Stimulated activated naive CD8-positive, alpha-beta T cell treated with anti-CD3 and anti-CD28 coated beads, Interleukin-15, Interleukin-2, amounts not matched to agents 100 ng/mL and 50 ng/mL, for 24 hours (primary cell): Measurements from ENCODE around the gene MATN3.
A peak's percentile ranks its signal among the peaks of the same experiment; 100 is the strongest.
"Not testable (repeated sequence)": the region's sequence is repeated elsewhere in the genome, so short reads cannot be mapped to it uniquely, and the experiment has no call there.

Source experiments
- H3K27ac Mint-ChIP-seq: one replicate; pipeline ENCODE4 v1.8.0; 2021; ENCODE audit warnings: mild to moderate bottlenecking, mixed read lengths
- H3K27me3 Mint-ChIP-seq: one replicate; pipeline ENCODE4 v1.8.0; 2021; ENCODE audit warnings: mixed read lengths
- H3K36me3 Mint-ChIP-seq: one replicate; pipeline ENCODE4 v1.8.0; 2021; ENCODE audit warnings: low read depth, mixed read lengths
- H3K4me1 Mint-ChIP-seq: one replicate; pipeline ENCODE4 v1.8.0; 2021; ENCODE audit warnings: low read depth, mixed read lengths
- H3K4me3 Mint-ChIP-seq: one replicate; pipeline ENCODE4 v1.8.0; 2021; ENCODE audit warnings: mild to moderate bottlenecking, mixed read lengths
- H3K9me3 Mint-ChIP-seq: one replicate; pipeline ENCODE4 v1.8.0; 2021; ENCODE audit warnings: mixed read lengths

The MATN3 gene

DNA sequence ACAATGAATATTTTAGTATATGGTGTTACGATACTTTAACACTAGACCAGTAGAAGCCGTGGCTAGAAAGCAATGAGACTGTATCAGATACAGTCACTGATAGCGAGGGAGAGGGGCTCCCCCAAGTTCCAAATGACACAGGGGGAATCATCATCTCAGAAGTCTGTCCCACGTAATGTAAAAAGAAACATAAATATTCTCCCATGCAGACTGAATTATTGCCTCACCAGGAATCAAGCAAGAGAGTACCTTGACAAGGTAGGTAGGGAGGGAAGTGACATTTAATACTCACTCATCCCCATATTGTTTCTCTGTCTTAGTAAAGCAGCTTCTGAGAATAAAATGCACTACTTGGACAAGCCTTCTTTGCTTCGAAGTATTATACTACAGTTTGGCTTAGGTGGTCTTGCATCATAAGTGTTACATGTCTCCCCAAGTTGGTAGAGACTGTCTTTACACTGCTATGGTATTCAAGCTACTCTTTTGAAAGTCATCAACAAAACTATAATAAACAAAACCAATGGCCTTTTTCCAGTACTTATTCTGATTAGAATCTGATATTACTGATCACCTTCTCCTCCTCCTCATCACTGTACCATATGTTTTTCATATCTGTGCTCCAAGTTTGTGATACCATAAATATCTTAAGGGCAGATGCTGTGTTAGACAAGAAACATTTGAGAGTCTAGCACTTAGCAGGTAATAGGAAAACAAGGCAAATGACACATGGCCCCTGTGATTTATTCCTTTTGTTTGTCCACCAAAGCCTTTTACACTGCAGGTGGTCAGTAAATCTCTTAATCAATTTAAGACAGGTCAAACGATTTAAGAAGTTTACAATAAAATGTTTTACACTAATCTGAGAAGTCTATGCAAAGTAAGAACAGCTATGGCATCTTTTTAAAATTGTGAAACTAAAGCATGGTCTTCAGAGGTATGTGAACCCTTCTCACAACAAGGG lies 36.3 kb upstream of the MATN3 start:
- Mint-ChIP-seq H3K27ac (no peak overlapping the region), H3K4me1 (peaks cover 29% of the 10 kb centered on the region), H3K27me3 (no peaks in the 10 kb centered on the region), H3K9me3 (no peaks in the 10 kb centered on the region), H3K36me3 (peaks cover 4% of the 10 kb centered on the region), H3K4me3 (no peak overlapping the region)

DNA sequence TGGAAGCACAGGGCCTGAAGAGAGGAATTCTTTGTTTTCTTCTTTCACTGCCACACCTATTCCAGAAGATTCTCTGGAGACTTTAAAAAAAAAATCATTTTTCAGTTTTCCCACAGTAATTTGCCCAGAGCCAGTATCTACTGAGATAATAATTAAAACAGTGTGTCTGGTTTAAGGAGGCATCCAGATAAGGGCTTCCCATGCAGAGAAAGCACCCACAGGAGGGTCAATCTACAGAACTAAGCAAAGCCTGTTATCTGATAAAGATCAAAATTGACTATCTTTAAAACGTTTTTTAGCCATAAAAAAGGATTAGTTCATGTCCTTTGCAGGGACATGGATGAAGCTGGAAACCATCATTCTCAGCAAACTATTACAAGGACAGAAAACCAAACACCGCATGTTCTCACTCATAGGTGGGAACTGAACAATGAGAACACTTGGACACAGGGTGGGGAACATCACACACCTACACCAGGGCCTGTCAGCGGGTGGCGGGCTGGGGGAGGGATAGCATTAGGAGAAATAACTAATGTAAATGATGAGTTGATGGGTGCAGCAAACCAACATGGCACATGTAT lies 33.3 kb upstream of the MATN3 start:
- peaks cover 38% of the 10 kb centered on the region for H3K4me1 Mint-ChIP-seq
- H3K36me3 Mint-ChIP-seq, H3K27me3 Mint-ChIP-seq, H3K4me3 Mint-ChIP-seq, H3K27ac Mint-ChIP-seq, H3K9me3 Mint-ChIP-seq: not testable (repeated sequence)

- H3K4me1 Mint-ChIP-seq: peaks cover 31% of the 10 kb centered on the region
- no peaks in the 10 kb centered on the region for H3K27me3 Mint-ChIP-seq
- no peak overlapping the region for H3K27ac Mint-ChIP-seq
- peaks cover 14% of the 10 kb centered on the region for H3K36me3 Mint-ChIP-seq
- no peak overlapping the region for H3K4me3 Mint-ChIP-seq
- H3K9me3 Mint-ChIP-seq: no peaks in the 10 kb centered on the region
Measured at GRCh38 chr2:20044778-20045177, 32.3 kb upstream of the MATN3 start.

DNA sequence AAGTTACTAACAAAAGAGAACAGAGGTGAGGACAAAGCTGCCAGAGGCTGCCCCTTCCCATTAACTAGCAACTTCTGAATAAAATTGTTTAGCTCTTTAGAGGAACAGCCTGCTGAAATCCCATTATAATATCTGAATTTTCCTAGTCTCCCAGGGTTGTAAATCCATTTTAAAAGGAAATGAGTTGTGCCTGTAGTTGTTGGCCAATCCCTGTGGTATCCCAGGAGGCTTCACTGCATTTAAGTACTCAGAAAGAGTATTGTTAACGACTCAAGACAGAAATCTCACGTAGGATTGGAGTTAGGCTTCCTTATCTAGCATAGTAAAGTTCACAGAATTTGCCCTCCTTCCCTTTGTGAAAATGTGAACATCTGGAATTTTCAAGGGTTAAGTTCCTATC lies 30.1 kb upstream of the MATN3 start:
- no peaks in the 10 kb centered on the region for H3K9me3 Mint-ChIP-seq
- H3K36me3 Mint-ChIP-seq: peaks cover 29% of the 10 kb centered on the region
- H3K27ac Mint-ChIP-seq: no peak overlapping the region

DNA sequence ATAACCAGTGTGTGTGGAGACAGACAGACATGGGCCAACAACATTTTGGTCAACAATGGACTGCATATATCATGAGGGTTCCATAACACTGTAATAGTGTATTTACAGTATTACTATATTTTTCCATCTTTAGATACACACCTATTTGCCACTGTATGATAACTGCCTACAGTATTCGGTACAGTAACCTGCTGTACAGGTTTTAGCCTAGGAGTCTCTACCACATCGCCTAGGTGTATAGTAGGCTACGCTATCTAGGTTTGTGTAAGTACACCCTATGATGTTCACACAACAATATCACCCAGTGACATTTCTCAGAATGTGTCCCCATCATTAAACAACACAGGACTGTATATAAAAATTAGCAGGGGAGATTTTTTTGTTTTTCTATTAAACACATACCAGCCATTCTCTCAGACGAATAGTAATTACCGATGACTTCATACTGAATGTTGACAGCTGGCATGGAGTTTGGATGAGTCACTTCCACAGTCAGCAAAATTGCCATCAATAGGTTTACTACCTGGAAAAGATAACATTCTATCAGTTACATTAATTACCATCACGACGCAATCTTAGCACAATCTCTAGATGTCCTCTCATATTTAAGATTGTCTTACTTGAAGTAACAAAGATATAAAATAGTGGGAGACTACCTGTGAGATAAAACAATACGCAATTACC lies 28.2 kb upstream of the MATN3 start:
- Mint-ChIP-seq H3K27me3 (no peaks in the 10 kb centered on the region), H3K27ac (no peak overlapping the region), H3K36me3 (peaks cover 46% of the 10 kb centered on the region), H3K4me1 (peaks cover 18% of the 10 kb centered on the region), H3K4me3 (no peak overlapping the region), H3K9me3 (no peaks in the 10 kb centered on the region)

More for the DNA sequence above, 30.1 kb upstream of the MATN3 start:
- Mint-ChIP-seq H3K27me3 (no peaks in the 10 kb centered on the region), H3K4me3 (no peak overlapping the region), H3K4me1 (peaks cover 12% of the 10 kb centered on the region)

GRCh38 chr2:20037660-20038059 lies 25.2 kb upstream of the MATN3 start:
- H3K27ac Mint-ChIP-seq: no peak overlapping the region
- peaks cover 71% of the 10 kb centered on the region for H3K36me3 Mint-ChIP-seq
- H3K9me3 Mint-ChIP-seq: no peaks in the 10 kb centered on the region
- no peaks in the 10 kb centered on the region for H3K27me3 Mint-ChIP-seq
- peaks cover 14% of the 10 kb centered on the region for H3K4me1 Mint-ChIP-seq
- H3K4me3 Mint-ChIP-seq: no peak overlapping the region

GRCh38 chr2:20035955-20036666 lies 23.6 kb upstream of the MATN3 start:
- Mint-ChIP-seq H3K27ac (peak overlapping the region; percentile 66), H3K9me3 (no peaks in the 10 kb centered on the region), H3K4me3 (no peak overlapping the region), H3K4me1 (peaks cover 6% of the 10 kb centered on the region), H3K27me3 (no peaks in the 10 kb centered on the region), H3K36me3 (peaks cover 87% of the 10 kb centered on the region)

DNA sequence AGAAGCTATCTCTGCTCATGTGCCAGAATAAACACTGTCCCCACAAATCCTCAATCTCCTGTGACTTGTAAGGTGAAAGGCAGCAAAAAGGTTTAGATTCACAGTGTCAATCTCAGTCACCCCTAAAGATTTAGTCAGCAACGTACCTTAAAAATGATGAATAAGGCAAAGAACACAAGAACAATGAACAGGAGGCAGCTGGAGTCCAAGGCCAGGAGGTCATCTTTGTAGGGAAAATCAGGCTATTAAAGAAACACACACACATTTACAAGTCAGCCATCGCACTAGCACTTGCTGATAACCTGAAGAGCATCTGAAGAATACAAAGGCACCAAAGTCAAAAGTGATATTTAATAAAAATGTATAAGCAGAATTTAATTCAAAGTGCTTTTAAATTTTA lies 22.4 kb upstream of the MATN3 start:
- Mint-ChIP-seq H3K4me3 (no peak overlapping the region), H3K27ac (no peak overlapping the region), H3K9me3 (peaks cover 4% of the 10 kb centered on the region), H3K4me1 (peaks cover 6% of the 10 kb centered on the region), H3K27me3 (no peaks in the 10 kb centered on the region), H3K36me3 (peaks cover 88% of the 10 kb centered on the region)

- Mint-ChIP-seq H3K4me1 (peaks cover 6% of the 10 kb centered on the region), H3K4me3 (no peak overlapping the region), H3K27me3 (no peaks in the 10 kb centered on the region), H3K9me3 (peaks cover 5% of the 10 kb centered on the region), H3K27ac (no peak overlapping the region), H3K36me3 (peaks cover 92% of the 10 kb centered on the region)
Measured at GRCh38 chr2:20034218-20034617, 21.8 kb upstream of the MATN3 start.

DNA sequence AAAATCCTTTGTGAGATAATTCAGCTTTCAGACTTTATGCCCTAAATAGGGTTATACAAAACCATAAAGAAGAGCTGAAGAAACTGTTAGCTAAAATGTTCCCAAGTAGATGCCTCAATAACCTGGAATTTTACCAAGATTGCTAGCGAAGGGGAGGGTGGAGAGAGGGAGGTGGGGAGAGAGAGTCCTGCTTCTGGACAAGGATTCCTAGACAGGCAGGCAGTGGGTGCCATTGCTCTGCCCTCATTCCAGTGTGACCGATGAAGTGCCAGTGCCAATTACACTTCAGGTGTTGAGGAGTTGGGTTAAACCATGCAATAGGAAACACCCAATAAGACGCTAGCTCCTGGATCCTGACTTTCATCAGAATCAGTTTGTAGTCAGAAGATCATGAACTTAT lies 20.9 kb upstream of the MATN3 start:
- Mint-ChIP-seq H3K4me3 (no peak overlapping the region), H3K9me3 (peaks cover 5% of the 10 kb centered on the region), H3K27me3 (no peaks in the 10 kb centered on the region), H3K4me1 (peaks cover 6% of the 10 kb centered on the region), H3K36me3 (peaks cover 92% of the 10 kb centered on the region), H3K27ac (no peak overlapping the region)

DNA sequence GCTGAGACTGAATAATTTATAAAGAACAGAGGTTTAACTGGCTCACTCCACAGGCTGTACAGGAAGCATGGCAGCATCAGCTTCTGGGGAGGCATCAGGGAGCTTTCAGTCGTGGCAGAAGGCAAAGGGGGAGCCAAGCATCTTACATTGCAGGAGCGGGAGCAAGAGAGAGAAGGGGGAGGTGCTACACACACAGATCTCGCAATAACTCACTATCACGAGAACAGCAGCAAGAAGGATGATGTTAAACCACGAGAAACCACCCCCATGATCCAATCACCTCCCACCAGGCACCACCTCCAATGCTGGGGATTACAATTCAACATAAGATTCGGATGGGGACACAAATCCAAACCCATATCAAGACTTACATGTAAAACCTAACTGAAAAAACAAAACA lies 17.8 kb upstream of the MATN3 start:
- no peaks in the 10 kb centered on the region for H3K4me1 Mint-ChIP-seq
- no peak overlapping the region for H3K27ac Mint-ChIP-seq
- no peaks in the 10 kb centered on the region for H3K27me3 Mint-ChIP-seq
- H3K9me3 Mint-ChIP-seq: peaks cover 5% of the 10 kb centered on the region
- H3K4me3 Mint-ChIP-seq: no peak overlapping the region
- H3K36me3 Mint-ChIP-seq: peaks cover 76% of the 10 kb centered on the region

DNA sequence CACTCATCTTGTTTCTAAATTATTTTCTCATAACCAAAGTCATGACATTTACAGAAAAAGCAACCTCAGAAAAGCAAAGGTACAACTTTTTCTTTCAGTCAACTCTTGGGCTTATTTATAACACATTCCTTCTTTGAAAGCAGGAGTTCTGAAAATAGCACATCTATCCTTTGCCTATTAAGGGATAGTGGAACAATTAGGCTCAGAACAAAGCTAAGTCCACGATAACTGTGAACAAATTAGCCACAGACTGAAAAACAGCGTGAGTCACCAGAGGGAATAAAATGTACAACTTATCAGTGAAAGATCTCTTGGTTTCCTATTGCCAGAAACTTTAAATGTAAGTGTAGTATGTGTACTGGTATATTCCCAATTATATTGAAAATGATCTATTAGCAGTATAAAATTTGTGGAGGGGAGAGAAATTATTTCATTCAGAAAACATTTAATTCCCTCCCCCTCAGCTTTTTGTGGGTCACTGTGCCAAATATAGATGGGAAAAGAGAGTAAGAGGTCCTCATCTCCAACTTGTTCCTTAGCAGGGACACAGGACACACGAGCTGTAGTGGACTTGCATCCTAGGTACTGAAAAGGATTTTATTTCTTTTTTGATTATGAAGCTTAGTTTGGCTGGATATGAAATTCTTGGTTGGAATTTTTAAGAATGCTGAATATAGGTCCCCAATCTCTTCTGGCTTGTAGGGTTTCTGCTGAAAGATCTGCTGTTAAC lies 15.4 kb upstream of the MATN3 start:
- Mint-ChIP-seq H3K4me1 (no peaks in the 10 kb centered on the region), H3K4me3 (no peak overlapping the region), H3K27me3 (no peaks in the 10 kb centered on the region), H3K9me3 (peaks cover 6% of the 10 kb centered on the region), H3K36me3 (peaks cover 56% of the 10 kb centered on the region), H3K27ac (no peak overlapping the region)

DNA sequence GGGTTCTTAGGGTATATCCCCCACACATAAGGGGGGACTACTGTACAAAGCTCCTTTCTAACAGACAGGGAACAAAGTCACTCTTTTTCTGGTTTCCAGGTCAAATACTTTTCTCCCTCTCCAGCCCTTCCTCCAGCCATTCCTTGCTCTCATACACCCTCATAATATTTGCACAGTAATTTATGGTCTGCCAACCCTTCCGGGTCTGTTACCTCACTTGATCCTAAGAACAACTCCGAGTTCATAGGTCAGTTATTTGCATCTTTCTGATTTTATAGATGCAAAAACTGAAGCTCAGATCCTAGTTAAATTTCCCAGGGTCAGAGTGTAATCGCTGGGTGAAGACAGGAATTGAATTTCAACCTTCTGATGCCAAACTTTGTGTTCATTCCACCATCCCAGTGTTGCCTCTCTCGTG lies 14.8 kb upstream of the MATN3 start:
- Mint-ChIP-seq H3K27me3 (no peaks in the 10 kb centered on the region), H3K4me3 (no peak overlapping the region), H3K9me3 (peaks cover 8% of the 10 kb centered on the region), H3K4me1 (no peaks in the 10 kb centered on the region), H3K27ac (no peak overlapping the region), H3K36me3 (peaks cover 50% of the 10 kb centered on the region)

GRCh38 chr2:20025065-20025786 lies 12.8 kb upstream of the MATN3 start:
- no peak overlapping the region for H3K4me3 Mint-ChIP-seq
- no peaks in the 10 kb centered on the region for H3K4me1 Mint-ChIP-seq
- peaks cover 16% of the 10 kb centered on the region for H3K9me3 Mint-ChIP-seq
- H3K27ac Mint-ChIP-seq: no peak overlapping the region
- peaks cover 38% of the 10 kb centered on the region for H3K36me3 Mint-ChIP-seq
- no peaks in the 10 kb centered on the region for H3K27me3 Mint-ChIP-seq
